GF-D8 (cell line): ENCODE measurements around the gene SOCS7.

Source experiments
- DNase-seq: peaks from one replicate; lab custom pipeline; 2025; lab: John Stamatoyannopoulos, UW

The SOCS7 gene

DNA sequence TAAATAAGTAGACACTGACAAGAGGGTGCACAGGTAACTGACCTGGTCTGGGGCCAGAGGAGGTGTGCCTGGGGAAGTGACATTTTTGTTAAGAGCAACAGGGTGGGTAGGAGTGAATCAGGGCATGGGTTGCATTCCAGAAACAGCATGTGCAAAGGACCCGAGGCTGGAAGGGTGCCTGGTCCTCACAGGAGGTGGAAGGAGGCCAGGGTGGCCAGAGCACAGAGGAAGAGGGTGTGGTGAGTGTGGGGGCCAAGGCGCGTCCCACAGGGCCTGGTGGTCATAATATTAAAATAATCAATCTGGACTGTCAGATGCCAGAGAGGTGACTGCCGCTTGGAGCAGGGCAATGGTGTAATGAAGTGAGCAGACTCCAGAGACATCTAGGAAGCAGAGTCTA lies 90.9 kb downstream of the SOCS7 start:
- DNase-seq, result no peak

DNA sequence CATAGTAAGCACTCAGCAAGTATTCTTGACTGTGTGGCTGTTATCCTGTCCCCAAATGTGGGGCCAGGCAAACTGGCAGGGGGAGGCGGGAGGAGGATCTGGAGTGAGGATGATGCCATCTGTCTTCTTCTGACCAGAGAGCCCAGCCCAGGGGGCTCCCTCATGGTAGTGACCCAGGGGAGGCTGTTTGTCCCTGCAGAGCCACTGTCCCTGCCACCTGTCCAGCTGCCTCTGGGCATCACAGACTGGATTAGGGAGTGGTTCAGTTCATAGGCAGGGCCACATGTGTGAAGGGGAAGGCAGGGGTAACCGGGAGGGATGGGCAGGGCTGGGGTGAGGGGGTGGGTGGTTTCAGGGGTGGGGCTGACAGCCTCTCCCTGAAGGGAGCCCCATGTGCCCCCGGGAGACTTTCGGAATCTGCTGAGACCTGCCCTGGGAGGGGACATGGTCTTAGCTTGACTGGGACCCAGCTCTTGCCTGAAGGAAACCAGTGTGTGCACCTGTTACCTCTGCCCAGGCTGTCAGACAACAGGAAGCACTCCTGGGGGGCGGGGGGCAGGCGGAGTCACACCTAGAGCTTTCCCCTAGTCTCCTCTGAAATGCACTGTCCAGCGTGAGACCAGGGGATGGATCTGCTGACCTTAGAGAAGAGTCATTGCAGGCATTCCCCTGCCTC lies 91.8 kb downstream of the SOCS7 start:
- DNase-seq, result no peak

DNA sequence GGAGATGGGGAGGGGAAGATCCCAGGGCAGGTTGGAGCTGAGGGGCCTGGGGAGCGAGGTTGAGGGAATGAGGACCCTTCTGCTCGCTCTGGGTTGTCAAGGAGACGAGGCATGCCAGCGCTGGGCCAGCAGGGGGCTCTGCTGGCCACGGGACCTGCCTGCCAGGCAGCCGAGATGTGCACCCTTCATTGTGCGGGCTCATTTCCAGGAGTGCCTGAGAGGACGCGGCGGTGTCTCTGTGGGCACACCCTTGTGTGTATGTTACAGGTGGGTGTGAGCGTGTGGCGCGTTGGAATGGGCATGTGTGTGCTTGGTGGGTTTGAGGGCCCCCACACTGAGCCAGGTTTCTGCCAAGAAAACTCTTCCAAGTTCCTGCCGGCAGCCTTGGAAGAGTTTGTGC lies 92.5 kb downstream of the SOCS7 start:
- DNase-seq, result no peak

DNA sequence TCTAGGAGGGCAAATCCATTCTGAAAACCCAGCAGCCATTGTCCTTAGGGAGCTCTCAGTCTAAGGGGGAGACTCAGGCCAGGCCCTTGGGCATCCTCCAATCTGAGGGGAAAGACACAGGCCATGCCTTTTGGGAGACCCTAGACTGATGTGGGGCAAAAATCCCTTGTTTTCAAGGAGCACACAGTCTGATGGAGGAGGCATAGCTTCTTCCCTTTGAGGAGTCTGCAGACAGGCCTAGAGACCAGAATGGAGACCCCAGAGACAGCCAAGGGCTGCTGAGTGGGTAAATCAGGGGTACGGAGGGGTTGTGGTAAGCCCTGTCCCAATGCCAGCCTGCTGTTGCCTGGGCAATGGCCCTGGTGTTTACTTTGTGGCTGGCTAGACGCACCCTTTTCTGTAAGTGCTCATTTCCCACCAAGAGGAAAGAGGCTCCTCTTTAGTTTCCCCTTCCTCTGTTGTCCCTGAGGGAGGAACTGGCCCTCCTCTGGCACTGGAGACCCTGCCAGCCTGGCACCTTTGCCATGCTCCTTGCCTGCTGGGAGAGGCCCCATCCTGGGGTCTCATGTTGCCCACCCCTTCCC lies 96.0 kb downstream of the SOCS7 start:
- DNase-seq, result no peak

DNA sequence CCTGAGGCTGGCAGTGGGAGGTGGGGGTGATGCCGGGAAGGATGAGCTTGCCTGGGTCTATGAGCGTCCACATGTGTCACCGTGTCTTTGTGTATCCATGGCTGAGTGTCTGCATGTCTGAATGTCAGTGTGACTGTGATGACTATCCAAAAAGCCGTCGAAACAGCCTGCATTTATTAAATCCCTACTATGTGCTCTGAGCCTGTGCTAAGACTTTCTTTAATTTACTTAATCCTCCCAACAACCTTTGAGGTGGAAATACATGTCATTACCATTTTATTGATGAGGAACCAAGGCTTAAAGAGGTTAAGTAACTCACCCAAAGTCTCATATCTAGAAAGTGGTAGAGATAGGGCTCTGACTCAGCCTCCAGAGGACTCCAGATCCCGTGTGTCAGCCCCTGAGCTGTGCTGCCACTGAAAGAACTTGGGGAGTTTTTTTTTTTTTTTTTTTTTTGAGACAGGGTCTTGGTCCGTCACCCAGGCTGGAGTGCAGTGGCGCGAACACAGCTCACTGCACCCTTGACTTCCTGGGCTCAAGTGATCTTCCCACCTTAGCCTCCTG lies 96.6 kb downstream of the SOCS7 start:
- no peak for DNase-seq

DNA sequence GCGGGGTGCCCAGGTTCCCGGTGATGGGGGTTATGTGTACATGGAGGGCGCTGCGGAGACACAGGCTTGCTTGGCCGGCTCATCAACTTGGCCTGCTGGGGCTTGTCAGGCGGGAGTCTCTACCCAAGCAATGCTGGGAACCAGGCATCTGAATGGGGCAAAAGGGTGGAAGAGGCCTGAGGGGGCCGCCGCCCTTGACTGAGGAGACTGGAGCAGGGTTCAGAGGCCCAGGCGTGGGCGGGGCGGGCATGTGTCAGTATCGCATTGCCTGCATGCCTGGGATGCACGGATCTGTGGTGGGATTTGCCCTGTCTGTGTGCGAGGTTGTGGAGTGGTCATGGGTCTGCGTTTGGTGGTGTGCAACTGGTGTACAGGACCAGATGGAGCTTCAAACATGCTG lies 97.7 kb downstream of the SOCS7 start:
- no peak for DNase-seq

DNA sequence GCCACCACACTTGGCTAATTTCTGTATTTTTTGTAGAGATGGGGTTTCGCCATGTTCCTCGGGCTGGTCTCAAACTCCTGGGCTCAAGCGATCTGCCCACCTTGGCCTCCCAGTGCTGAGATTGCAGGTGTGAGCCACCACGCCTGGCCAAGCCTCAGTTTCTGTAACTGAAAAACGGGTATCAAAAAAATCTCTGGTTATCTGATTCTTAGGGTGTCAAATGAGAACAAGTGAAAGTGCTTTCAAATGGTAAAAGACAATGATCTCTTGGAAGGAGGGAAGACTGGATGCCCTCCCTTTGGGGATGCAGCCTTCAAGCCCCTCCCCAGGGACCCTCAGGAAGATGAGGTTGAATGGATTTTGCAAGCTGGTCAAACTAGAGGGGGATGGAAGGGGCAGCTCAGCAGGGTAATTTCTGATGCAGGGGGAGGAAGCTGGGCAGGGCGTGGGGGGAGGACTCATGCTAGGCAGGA lies 98.9 kb downstream of the SOCS7 start:
- no peak for DNase-seq

DNA sequence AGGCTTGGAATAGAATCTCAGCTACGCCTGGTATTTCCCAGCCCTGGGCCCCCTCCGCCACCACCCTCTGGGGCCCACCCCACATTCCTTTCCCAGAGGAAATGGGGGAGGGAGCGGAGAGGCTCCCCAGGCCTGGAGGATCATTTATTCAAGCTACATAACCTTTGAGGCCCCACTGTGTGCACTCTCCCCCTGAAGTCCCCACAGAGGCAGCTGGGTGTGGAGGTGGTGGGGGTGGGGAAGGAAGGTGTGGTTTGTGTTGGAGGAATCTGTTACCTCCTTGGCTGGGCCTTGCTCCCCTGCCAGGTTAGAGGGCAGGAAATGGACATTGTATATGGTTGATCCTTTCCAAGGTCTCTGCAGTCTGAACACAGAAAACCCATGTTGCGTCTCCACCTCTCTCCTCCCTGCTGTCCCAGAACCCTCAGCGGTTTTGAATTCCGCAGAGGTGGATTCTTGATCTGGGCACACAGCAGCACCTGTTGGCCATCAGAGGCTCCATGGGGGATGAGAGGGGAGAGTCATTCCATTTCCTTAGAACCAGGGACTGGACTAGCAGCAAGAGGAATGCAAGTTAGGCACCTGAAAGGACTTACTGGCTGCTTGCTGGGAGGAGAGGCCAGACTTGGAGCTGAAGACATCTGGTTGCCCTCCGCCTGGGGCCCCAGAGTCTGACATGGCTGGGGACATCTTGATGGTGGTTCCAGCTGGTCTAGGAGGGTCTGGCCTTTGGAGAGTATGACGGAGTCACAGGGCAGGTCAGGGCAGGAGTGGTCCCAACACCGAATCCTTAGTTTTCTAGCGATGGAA lies 99.6 kb downstream of the SOCS7 start:
- DNase-seq, result no peak

DNA sequence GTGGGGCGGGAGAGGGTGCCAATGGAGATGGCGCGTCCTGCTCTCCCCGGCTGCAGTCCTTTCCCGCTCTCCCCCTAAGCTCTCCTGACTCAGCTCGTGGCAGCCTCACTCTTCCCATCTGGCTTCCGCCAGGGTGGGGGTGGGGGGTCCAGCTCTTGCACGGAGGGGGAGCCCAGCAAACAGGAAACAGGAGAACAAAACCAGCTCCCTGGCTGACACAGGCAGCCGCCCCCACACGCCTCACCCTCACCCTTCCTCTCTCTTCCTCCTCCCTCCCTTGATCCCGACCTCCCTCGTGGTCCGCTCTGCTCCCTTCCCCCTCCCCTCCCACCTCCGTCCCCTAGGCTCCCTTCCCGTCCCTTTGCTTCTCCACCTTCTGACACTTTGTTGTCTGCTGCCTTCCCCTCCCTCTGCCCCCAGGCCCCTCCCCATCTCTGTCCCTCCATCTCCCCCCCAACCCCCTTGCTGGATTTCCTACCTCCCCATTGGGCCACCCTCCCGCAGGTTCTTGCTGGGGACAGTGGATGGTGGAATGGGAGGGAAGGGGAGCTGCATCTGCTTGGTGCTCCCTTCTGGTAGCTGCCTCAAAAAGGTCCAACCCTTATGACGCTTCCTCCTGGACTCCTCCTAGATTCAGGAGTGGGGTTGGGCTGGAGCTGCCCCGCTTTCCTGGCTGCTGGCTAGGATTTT lies 100.3 kb downstream of the SOCS7 start:
- no peak for DNase-seq

DNA sequence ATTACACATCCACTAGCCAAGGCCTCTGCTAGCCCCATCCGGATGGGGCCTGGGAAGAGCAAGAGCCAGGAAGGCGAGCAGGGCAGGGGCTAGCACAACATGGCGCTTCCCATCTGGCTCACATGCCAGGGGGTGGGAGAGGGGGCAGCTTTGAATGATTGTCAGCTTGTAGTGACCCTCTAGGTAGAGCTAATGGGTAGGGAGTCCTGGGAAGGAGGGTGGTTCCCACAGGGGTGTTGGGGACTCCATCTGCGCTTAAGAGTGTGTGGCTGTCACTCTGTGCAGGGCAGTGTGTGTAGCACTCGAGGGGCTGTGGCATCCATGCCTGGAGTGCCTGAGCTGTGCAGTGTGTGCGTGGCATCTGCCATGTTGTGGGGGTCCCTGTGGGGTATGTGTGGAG lies 101.1 kb downstream of the SOCS7 start:
- DNase-seq, result no peak

DNA sequence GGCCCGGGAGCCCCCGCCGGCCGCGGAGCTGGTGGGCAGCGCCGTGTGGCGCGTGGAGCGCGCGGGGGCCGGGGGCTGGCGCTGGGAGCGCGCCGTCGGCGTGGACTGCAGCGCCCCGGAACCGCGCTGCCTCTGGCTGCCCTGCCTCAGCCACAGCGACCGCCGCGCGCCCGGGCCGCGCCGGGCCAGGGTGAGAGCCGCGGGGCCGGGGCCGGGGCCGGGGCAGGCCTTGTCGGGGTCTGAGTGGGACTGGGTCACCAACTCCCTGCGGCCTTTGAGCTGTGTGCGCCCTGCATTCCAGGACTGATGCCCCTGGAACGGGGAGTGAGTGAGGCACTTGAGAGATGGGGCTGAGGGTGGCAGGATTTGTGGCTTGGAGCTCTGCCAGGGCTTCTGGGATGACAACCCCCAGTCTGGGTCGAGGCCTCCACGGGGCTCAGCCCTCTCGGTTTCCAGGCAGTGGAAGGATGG lies 102.3 kb downstream of the SOCS7 start:
- DNase-seq, result no peak

DNA sequence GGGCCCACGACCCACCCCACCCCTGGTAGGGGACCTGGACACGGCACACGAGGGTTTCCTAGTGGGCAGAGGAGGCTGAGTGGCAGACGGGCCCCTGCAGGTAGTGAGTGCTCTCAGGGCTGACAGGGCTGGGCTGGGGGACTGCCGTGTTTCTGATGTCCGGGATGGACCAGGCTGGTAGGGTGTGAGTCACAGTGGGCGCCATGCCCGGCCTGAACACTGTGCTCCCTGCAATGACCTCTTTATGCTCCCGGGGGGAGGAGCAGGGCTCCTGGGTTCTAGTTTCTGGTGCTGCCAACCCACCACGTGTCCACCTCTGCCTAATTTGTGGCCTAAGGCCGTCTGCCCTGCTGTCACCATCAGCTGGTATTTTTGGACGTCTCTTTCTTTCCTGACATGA lies 102.9 kb downstream of the SOCS7 start:
- no peak for DNase-seq
